Osteoblast (primary cell): ENCODE results near the gene STK32C. TPM values are rescaled to one million over a fixed set of nuclear protein-coding genes. Genes with fewer than 3 reads are reported as not detected.
A peak's percentile ranks its signal among the peaks of the same experiment; 100 is the strongest.

ENCODE experiments used
- DNase-seq: peaks from one replicate; pipeline ENCODE4 v3.0.0; 2011; ENCODE audit warnings: low spot score, mixed read lengths; ENCODE audit not compliant: insufficient read length; ENCODE audit errors: missing footprints
- H2AFZ ChIP-seq: 2 replicates; pipeline ENCODE4 v1.6.0; 2011; ENCODE audit warnings: mild to moderate bottlenecking, low read length
- H3K27ac ChIP-seq: 2 replicates; pipeline ENCODE4 v1.5.1; 2011; ENCODE audit warnings: mild to moderate bottlenecking, low read depth, low read length, moderate library complexity
- H3K27me3 ChIP-seq: 2 replicates; pipeline ENCODE4 v1.6.0; 2012; ENCODE audit warnings: mild to moderate bottlenecking, control low read depth, inconsistent platforms, low read length, moderate library complexity; ENCODE audit not compliant: insufficient read depth
- H3K36me3 ChIP-seq: 2 replicates; pipeline ENCODE4 v1.5.1; 2011; ENCODE audit warnings: mild to moderate bottlenecking, low read length, control low read depth, moderate library complexity; ENCODE audit not compliant: insufficient read depth
- H3K4me1 ChIP-seq: 2 replicates; pipeline ENCODE4 v1.5.1; 2011; ENCODE audit warnings: mild to moderate bottlenecking, low read length, control low read depth, moderate library complexity; ENCODE audit not compliant: insufficient read depth
- H3K4me2 ChIP-seq: 2 replicates; pipeline ENCODE4 v1.6.0; 2011; ENCODE audit warnings: mild to moderate bottlenecking, low read length; ENCODE audit not compliant: insufficient read depth
- H3K4me3 ChIP-seq: fragments of 200-600 bp; sonication (generic); 3 replicates; pipeline ENCODE4 v1.5.1; 2012; ENCODE audit warnings: mild to moderate bottlenecking, low read length, inconsistent platforms; ENCODE audit not compliant: insufficient read depth
- H3K79me2 ChIP-seq: 2 replicates; pipeline ENCODE4 v1.6.0; 2012; ENCODE audit warnings: mild to moderate bottlenecking, low read length, control low read depth, inconsistent platforms; ENCODE audit not compliant: insufficient read depth
- H3K9me3 ChIP-seq: 2 replicates; pipeline ENCODE4 v1.5.1; 2011; ENCODE audit warnings: low read depth, low read length, control low read depth
- H4K20me1 ChIP-seq: 2 replicates; pipeline ENCODE4 v1.6.0; 2012; ENCODE audit warnings: mild to moderate bottlenecking, low read length, control low read depth; ENCODE audit not compliant: insufficient read depth
- CTCF ChIP-seq: IDR thresholded peaks from 2 replicates; pipeline ENCODE4 v1.5.1; 2011; ENCODE audit warnings: mild to moderate bottlenecking, low read depth, low read length, moderate library complexity; ENCODE audit errors: extremely low read depth
- total RNA-seq: library from RNA; depleted of rRNA; stranded (reverse); fragments of >200 nt; gene quantifications from 2 replicates; pipeline ENCODE4 v1.2.3, GENCODE V29; 2012

Gene STK32C
- total RNA-seq, 1 donor: 14.5 TPM

GRCh38 chr10:132240156-132240555 lies 67.6 kb downstream of the STK32C start:
- H2AFZ ChIP-seq: no peak overlapping the region
- no peak for TF ChIP-seq CTCF
- no peaks in the 10 kb centered on the region for H3K36me3 ChIP-seq
- DNase-seq: no peak
- H3K4me3 ChIP-seq: no peak overlapping the region
- H4K20me1 ChIP-seq: no peaks in the 10 kb centered on the region
- H3K9me3 ChIP-seq: no peaks in the 10 kb centered on the region
- no peaks in the 10 kb centered on the region for H3K4me1 ChIP-seq
- no peaks in the 10 kb centered on the region for H3K79me2 ChIP-seq
- no peaks in the 10 kb centered on the region for H3K27me3 ChIP-seq
- H3K4me2 ChIP-seq: no peak overlapping the region
- H3K27ac ChIP-seq: no peak overlapping the region

- Histone ChIP-seq H3K36me3 (no peaks in the 10 kb centered on the region), H2AFZ (no peak overlapping the region), H3K27ac (no peak overlapping the region), H3K79me2 (no peaks in the 10 kb centered on the region), H3K27me3 (no peaks in the 10 kb centered on the region), H4K20me1 (no peaks in the 10 kb centered on the region), H3K4me2 (no peak overlapping the region), H3K4me3 (no peak overlapping the region), H3K9me3 (no peaks in the 10 kb centered on the region), H3K4me1 (no peaks in the 10 kb centered on the region)
- TF ChIP-seq CTCF: no peak
- peak; percentile 79 for DNase-seq
These were observed 68.4 kb downstream of the STK32C start for GRCh38 chr10:132239126-132240031.

- H3K9me3 ChIP-seq: no peaks in the 10 kb centered on the region
- no peak for TF ChIP-seq CTCF
- no peaks in the 10 kb centered on the region for H3K27me3 ChIP-seq
- H4K20me1 ChIP-seq: no peaks in the 10 kb centered on the region
- no peaks in the 10 kb centered on the region for H3K36me3 ChIP-seq
- H3K79me2 ChIP-seq: no peaks in the 10 kb centered on the region
- no peak overlapping the region for H3K4me3 ChIP-seq
- no peak overlapping the region for H2AFZ ChIP-seq
- peak; percentile 73 for DNase-seq
- no peak overlapping the region for H3K4me2 ChIP-seq
- no peaks in the 10 kb centered on the region for H3K4me1 ChIP-seq
- no peak overlapping the region for H3K27ac ChIP-seq
These were observed 69.2 kb downstream of the STK32C start for GRCh38 chr10:132238371-132239125.

GRCh38 chr10:132237871-132238270 lies 69.9 kb downstream of the STK32C start:
- no peak overlapping the region for H2AFZ ChIP-seq

More at GRCh38 chr10:132237871-132238270, 69.9 kb downstream of the STK32C start:
- no peak overlapping the region for H3K4me3 ChIP-seq
- H3K36me3 ChIP-seq: no peaks in the 10 kb centered on the region
- H3K4me1 ChIP-seq: no peaks in the 10 kb centered on the region
- H3K4me2 ChIP-seq: no peak overlapping the region
- no peak overlapping the region for H3K27ac ChIP-seq
- no peak for TF ChIP-seq CTCF
- peak; percentile 66 for DNase-seq
- no peaks in the 10 kb centered on the region for H3K9me3 ChIP-seq
- H4K20me1 ChIP-seq: no peaks in the 10 kb centered on the region
- no peaks in the 10 kb centered on the region for H3K79me2 ChIP-seq
- no peaks in the 10 kb centered on the region for H3K27me3 ChIP-seq
